ES-I3 (cell line): ENCODE data around the gene NMNAT3.

Experiments
- H3K36me3 ChIP-seq: 2 replicates; pipeline ENCODE4 v1.6.1; 2013; ENCODE audit warnings: mild to moderate bottlenecking, low read length, control low read depth, moderate library complexity; ENCODE audit not compliant: insufficient read depth
- H3K4me1 ChIP-seq: 2 replicates; pipeline ENCODE4 v1.6.1; 2013; ENCODE audit warnings: mild to moderate bottlenecking, control low read depth, low read length; ENCODE audit not compliant: insufficient read depth
- H3K9ac ChIP-seq: 2 replicates; pipeline ENCODE4 v1.6.1; 2013; ENCODE audit warnings: low read depth, mild to moderate bottlenecking, low read length, moderate library complexity
- H3K9me3 ChIP-seq: 2 replicates; pipeline ENCODE4 v1.6.1; 2013; ENCODE audit warnings: mild to moderate bottlenecking, low read length, moderate library complexity; ENCODE audit not compliant: control insufficient read depth, insufficient read depth

NMNAT3 gene

DNA sequence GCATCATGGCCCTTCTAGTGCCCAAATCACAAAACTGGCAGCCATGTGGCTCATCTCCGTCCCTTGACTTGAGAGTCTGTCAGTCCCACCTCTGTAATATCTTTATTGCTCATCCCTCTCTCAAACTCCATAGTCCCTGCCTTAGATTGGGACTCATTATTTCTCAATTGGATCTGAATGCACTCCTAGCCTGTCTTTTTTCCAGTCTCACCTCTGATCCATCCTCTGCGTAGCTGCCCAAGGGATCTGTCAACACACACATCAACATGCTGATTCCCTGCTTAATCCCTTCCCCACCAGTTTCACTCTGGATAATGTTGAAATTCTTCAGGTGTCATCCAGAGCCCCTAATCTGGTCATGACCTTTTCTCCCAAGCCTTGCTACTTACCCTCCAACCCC is 39.3 kb downstream of the NMNAT3 start:
- H3K4me1 ChIP-seq: no peaks in the 10 kb centered on the region
- H3K9ac ChIP-seq: no peak overlapping the region
- no peaks in the 10 kb centered on the region for H3K9me3 ChIP-seq
- H3K36me3 ChIP-seq: no peaks in the 10 kb centered on the region

DNA sequence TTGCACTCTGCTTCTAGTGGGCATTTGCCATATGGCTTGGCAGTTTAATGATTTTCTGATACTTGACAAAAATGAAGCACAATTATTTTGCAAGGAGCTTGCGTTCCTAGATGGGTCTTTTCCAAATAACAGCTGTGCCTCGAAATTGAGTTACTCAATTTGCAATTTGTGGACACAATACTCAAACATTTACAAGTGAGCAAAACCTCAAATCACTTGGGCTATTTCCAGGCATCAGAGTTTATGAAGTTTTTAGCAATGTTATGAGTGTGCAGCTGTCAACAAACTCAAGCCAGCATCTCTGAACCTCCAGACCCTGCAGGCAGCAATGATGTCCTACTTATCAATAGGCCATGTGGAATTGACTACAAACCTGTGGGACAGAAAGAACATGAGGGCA is 41.3 kb downstream of the NMNAT3 start:
- Histone ChIP-seq H3K4me1 (no peaks in the 10 kb centered on the region), H3K9ac (no peak overlapping the region), H3K9me3 (no peaks in the 10 kb centered on the region), H3K36me3 (no peaks in the 10 kb centered on the region)

DNA sequence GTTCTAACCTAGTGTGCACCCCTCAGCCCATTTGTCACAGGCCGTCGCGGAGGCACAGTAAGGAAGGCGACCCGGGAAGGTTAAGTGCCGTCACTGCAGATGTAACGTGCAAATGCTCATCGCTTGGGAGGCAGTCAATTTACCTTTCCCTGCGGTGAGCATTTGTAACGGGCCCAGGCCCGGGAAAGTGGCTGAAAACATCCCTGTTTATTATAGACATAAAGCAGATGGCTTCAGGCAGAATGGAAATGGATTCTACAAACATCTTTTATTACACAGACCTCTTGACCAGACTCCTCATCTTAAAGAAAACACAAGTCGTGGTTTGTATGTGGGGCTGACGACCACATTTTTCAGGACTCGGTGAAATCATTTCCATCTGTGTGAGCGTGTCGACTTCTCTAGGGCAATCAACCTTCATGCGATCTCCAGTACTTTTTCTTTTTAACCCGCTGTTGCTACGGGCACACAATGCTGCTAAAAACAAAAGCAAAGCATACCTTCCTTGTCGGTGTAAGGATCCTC is 43.6 kb downstream of the NMNAT3 start:
- H3K9me3 ChIP-seq: no peaks in the 10 kb centered on the region
- no peak overlapping the region for H3K9ac ChIP-seq
- no peaks in the 10 kb centered on the region for H3K4me1 ChIP-seq
- no peaks in the 10 kb centered on the region for H3K36me3 ChIP-seq

DNA sequence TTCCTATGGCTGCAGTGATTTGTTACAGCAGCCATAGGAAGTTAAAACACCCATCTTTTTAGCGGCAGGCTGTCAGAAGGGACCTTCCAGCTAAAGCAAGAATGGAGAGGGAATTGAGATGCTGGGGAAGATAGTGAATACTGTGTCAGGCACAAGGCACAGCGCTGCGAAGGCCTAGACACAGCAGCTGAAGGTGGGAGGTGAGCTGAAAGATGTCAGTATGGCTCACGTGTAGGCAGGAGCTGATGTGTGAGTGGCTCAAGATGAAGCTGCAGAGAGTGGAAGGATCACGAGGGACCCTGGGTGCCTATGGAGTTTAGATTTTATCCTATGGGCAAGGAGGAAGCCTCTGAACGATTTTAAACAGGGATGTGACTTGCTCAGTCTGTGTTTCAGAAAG is 44.3 kb downstream of the NMNAT3 start:
- H3K9ac ChIP-seq: no peak overlapping the region
- no peaks in the 10 kb centered on the region for H3K9me3 ChIP-seq
- no peaks in the 10 kb centered on the region for H3K36me3 ChIP-seq
- no peaks in the 10 kb centered on the region for H3K4me1 ChIP-seq

DNA sequence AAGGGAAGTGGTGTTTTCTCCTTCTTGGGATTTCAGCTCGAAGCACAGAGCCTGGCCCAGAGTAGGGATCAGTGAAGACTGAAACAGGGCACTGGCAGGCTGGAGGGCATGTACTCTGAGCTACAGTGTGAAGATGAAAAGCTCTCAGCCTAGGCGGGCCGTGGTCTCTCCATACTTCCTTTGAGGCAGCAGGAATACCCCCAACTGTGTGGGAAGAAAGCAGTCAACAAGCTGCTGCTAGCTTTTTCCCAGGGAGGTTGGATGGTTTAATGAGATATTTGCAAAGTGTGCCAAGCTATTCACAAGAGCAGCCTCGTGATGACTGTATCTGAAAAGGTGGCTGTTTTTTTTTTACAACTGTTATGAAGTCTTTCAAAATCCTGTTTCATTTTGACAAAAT is 47.2 kb downstream of the NMNAT3 start:
- Histone ChIP-seq H3K36me3 (no peaks in the 10 kb centered on the region), H3K4me1 (no peaks in the 10 kb centered on the region), H3K9me3 (no peaks in the 10 kb centered on the region), H3K9ac (no peak overlapping the region)

DNA sequence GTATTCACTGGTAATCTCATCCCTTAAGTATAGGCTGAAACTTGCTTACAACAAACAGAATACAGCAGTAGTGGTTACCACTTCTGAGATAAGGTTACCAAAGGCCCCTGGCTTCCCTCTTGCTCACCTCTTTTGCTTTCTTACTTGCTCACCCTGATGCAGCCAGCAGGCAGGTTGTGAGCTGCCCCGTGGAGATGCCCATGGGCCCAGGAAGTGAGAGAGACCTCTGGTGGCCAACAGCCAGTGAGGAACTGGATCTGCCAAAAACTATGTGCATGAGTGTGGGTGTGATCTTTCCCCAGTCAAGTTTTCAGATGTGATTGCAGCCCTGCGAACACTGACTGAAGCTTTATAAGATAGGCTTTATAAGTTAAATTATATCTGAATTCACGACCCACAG is 48.7 kb downstream of the NMNAT3 start:
- Histone ChIP-seq H3K9ac (no peak overlapping the region), H3K4me1 (no peaks in the 10 kb centered on the region), H3K36me3 (no peaks in the 10 kb centered on the region)

DNA sequence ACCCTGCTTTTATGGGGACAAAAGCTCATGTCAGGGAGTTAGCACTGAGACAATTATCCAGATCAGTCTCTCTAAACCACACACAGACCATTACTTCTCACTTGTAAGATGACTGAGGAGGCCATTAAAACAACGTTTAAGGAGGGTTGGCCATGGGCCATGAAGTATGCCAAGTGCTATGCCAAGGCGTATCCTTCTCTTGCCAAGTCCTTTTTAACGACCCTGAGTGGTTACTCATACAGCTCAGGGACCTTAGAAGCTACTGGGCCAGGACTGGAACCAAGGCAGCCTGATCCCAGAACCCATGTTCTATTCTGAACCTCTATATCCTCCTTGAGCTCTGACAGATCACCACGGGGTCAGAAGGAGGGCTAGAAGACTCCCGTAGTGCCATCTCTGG is 50.0 kb downstream of the NMNAT3 start:
- Histone ChIP-seq H3K9ac (no peak overlapping the region), H3K4me1 (no peaks in the 10 kb centered on the region), H3K36me3 (no peaks in the 10 kb centered on the region), H3K9me3 (no peaks in the 10 kb centered on the region)

More for the DNA sequence above, 48.7 kb downstream of the NMNAT3 start:
- no peaks in the 10 kb centered on the region for H3K9me3 ChIP-seq

DNA sequence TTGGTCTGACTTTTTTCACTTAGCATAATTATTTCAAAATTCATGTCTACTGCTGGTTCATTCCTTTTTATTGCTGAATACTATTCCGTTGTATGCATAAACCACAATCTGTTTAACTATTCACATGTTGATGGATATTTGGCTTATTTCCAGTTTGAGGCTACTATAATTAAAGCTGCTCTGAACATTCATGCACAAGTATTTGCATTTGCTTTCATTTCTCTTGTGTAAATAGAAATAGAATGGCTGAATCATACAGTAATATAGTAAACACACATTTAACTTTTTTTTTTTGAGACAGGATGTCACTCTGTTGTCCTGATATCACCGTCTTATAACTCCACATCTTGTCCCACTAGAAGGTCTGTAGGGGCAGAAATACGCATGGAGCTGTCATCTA is 57.3 kb downstream of the NMNAT3 start:
- no peak overlapping the region for H3K9ac ChIP-seq
- H3K4me1 ChIP-seq: no peaks in the 10 kb centered on the region
- H3K36me3 ChIP-seq: no peaks in the 10 kb centered on the region
- no peaks in the 10 kb centered on the region; the same call in 1 of the 2 replicates for H3K9me3 ChIP-seq

DNA sequence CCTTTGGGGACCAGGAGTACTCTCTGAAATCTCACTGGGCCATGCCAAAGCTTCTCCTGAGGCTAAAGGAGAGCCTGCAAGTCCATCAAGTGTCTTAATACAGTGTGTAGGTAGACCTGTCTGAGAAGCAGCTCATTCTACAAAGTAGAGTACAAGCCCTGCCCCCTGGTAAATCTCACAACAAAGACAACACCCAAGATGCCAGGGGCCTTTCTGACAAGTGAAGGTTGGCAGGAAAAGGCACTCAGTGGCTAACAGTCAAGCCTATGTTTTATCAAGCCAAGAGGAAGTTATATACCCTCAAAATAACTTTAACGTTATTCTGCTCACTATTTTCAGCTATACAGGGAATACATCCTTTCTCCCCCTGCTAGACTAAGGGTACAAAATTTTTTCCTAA is 58.3 kb downstream of the NMNAT3 start:
- H3K36me3 ChIP-seq: no peaks in the 10 kb centered on the region
- H3K9me3 ChIP-seq: no peaks in the 10 kb centered on the region; the same call in 1 of the 2 replicates
- H3K9ac ChIP-seq: no peak overlapping the region
- no peaks in the 10 kb centered on the region for H3K4me1 ChIP-seq

DNA sequence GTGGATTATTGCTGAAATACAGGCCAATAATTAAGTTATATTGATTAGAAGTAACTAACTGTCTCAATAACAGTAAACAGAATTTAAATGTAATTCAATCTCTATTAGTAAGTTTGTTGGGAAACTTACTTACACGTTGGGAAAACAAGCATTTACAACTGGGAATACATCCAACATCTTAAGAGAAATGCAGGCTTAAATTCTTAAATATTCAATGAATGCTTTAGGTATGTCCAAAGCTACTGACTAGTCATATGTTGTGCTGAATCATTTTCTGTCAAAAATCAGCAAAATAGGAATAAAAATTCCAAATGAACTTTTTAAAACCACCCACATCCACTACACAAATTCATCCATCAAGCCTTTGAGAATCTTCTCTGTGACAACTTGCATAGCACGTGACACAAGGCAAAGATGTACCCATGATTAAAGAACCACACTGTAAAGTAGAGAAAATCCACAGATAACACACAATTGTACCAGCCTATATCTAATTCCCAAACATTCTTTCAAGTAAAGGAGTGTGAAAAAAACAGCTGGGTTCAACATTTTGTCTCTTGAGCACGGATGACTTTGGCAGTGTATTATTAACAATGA is 60.0 kb downstream of the NMNAT3 start:
- H3K9me3 ChIP-seq: no peaks in the 10 kb centered on the region; the same call in 1 of the 2 replicates
- H3K4me1 ChIP-seq: no peaks in the 10 kb centered on the region
- no peaks in the 10 kb centered on the region for H3K36me3 ChIP-seq
- H3K9ac ChIP-seq: no peak overlapping the region

DNA sequence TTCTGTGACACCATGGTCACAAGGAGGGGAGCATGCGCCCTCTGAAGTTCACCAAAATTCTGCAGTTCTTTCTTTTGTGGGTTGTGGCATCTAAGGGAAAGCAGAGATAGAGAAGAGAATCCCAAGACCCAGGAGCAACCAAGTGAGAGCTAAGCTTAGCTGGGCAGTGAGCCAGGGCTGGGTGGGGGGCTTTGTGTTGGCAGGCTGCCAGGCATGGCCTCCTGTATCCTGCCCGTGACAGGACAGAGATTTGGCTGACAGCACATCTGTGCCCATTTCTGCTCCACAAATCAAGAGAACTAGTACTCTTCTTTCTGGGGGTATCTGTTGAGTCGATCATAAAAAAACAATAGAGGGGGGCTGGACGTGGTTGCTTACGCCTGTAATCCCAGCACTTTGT is 66.2 kb downstream of the NMNAT3 start:
- 0 out of 2 replicates have a peak, but pooled peaks cover 5% of the 10 kb centered on the region for H3K4me1 ChIP-seq
- no peaks in the 10 kb centered on the region for H3K36me3 ChIP-seq
- no peaks in the 10 kb centered on the region for H3K9me3 ChIP-seq
- H3K9ac ChIP-seq: no peak overlapping the region

DNA sequence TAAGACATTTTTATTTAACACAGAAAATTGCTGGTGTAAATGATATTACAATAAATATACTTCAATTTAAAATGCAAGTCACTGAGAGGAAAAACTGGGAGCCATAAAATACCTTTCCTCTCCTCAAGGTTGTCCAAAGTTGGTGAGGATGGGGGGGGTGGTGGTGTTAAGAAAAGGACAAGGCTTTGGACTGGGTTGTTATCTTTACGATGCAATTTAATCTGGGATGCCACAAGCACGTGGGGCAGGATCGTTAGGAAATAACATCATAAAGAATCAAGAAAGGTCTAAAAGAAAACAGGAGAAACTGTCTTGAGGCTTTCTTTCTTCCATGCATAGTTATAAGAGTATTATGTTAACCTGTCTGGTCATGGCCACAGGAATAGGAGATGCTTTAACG is 66.9 kb downstream of the NMNAT3 start:
- no peaks in the 10 kb centered on the region for H3K36me3 ChIP-seq
- no peak overlapping the region for H3K9ac ChIP-seq
- 0 out of 2 replicates have a peak, but pooled peaks cover 5% of the 10 kb centered on the region for H3K4me1 ChIP-seq
- H3K9me3 ChIP-seq: no peaks in the 10 kb centered on the region

DNA sequence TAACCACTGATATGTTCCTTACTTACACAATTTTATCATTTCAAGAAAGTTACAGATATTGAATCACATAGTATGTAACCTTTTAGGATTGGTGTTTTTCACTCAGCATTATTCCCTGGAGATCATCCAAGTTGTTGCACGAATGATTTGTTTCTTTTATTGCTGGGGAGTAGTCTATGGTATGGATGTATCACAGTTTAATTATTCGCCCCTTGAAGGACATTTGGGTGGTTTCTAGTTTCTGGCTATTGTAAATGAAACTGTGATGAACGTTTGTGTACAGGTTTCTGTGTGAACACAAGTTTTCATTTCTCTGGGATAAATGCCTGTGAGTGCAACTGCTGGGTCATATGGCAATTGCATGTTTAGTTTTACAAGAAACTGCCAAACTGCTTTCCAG is 68.8 kb downstream of the NMNAT3 start:
- H3K9me3 ChIP-seq: no peaks in the 10 kb centered on the region
- H3K9ac ChIP-seq: no peak overlapping the region
- H3K36me3 ChIP-seq: no peaks in the 10 kb centered on the region
- 0 out of 2 replicates have a peak, but pooled peaks cover 5% of the 10 kb centered on the region for H3K4me1 ChIP-seq

DNA sequence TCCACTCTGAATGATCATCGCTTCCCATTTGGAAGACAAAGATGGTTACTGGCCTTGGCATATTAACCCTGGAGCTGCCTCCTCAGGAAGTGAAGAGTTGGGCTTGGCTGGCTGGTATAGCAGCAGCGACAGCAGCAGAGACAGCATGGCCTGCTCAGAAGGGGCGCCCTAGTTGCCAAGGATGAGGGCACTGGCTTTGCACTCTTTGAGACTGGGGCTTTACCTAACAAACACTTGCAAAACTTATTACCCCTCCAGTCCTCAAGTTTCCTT is 69.7 kb downstream of the NMNAT3 start:
- Histone ChIP-seq H3K36me3 (no peaks in the 10 kb centered on the region), H3K9ac (no peak overlapping the region), H3K9me3 (no peaks in the 10 kb centered on the region), H3K4me1 (0 out of 2 replicates have a peak, but pooled peaks cover 5% of the 10 kb centered on the region)

DNA sequence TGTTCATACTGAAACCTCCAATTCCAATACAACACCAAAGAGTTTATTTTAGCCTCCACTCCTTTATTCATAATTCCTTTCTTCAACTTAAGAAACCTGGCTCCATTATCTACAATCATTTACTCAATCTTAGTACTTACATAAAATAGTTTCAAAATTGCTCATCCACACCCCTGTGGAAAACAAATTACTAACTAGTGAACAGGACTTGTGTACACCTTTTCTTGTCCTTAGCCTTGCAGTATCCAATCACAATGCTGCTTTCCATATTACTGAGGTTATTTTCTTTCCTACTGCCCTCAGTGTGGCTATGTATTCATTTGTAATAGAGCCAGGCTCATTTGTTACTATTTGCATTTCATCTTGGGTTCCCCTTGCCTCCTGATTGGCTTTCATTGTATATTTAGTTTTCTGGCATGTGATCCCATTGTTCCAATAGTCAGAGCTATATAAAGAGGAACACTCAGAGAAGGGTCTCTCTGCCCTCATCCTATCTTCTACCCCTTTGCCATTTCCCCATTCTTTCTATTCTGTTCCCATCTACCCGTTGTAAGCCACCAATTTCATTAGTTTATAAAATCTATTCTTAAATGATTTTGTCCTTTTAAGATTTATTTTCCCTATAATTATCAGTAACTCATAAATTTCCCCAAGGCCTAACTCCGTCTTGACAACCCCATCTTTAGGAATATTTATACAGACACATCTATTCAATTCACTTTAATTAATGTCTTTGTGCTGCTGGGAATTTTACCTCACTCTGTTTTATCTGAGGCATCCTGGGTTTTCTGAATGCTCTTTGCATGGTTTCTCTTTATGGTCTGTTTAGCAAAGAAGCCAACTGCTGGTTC is 70.3 kb downstream of the NMNAT3 start:
- Histone ChIP-seq H3K9ac (no peak overlapping the region), H3K36me3 (no peaks in the 10 kb centered on the region), H3K4me1 (0 out of 2 replicates have a peak, but pooled peaks cover 5% of the 10 kb centered on the region), H3K9me3 (no peaks in the 10 kb centered on the region)
